Panc1 (cell line): ENCODE measurements around the gene MAP2K1. TPM values are rescaled to one million over a fixed set of nuclear protein-coding genes. Genes with fewer than 3 reads are reported as not detected.

Experiments
- ATAC-seq: fragments of 200-7000 bp; cut with Tn5 transposase; 2 replicates; pipeline ENCODE4 v1.9.1; 2020; ENCODE audit warnings: mild to moderate bottlenecking, moderate library complexity
- BruUV-seq: library from RNA; stranded (reverse); fragments of 400-500 nt; replicated peaks from 2 replicates; lab custom pipeline; 2021; lab: Mats Ljungman, UMichigan
- CTCF ChIA-PET: fragments of 300-600 bp; sonication (Branson Sonifier 250); formaldehyde crosslinking; loops from one replicate; lab custom pipeline; 2022; ENCODE audit warnings: antibody characterized with exemption; lab: Charles Lee
- POLR2A ChIA-PET: fragments of 300-600 bp; sonication (Branson Sonifier 250); formaldehyde crosslinking; loops from one replicate; lab custom pipeline; 2022; ENCODE audit warnings: antibody characterized with exemption; lab: Charles Lee
- DNase-seq: peaks from one replicate; pipeline ENCODE4 v3.0.0-alpha.2; 2010; ENCODE audit warnings: low read depth, low spot score
- H3K27ac ChIP-seq: 2 replicates; pipeline ENCODE4 v1.5.1; 2011; ENCODE audit warnings: mild to moderate bottlenecking, low read length, inconsistent platforms
- H3K27me3 ChIP-seq: fragments of 200-500 bp; sonication (Bioruptor generic); 2 replicates; pipeline ENCODE4 v1.6.0; 2014; ENCODE audit warnings: low read length, inconsistent platforms; ENCODE audit not compliant: control insufficient read depth, insufficient read depth
- H3K36me3 ChIP-seq: fragments of 200-500 bp; sonication (Bioruptor generic); 2 replicates; pipeline ENCODE4 v1.5.1; 2014; ENCODE audit warnings: inconsistent platforms, mild to moderate bottlenecking, low read length, moderate library complexity; ENCODE audit not compliant: control insufficient read depth, insufficient read depth
- H3K4me1 ChIP-seq: 2 replicates; pipeline ENCODE4 v1.5.1; 2011; ENCODE audit warnings: inconsistent platforms, mild to moderate bottlenecking, low read length, moderate library complexity; ENCODE audit not compliant: control insufficient read depth, insufficient read depth
- H3K4me3 ChIP-seq, 2 experiments: 2 replicates each; pipeline ENCODE4 v1.5.1; 2011 to 2012; ENCODE audit warnings: low read depth in 2 of 2, low read length in 2 of 2, mild to moderate bottlenecking in 2 of 2, inconsistent platforms in 1 of 2, moderate library complexity in 1 of 2
- H3K9me3 ChIP-seq: fragments of 200-500 bp; sonication (Bioruptor generic); 2 replicates; pipeline ENCODE4 v1.5.1; 2014; ENCODE audit warnings: low read depth, mild to moderate bottlenecking, inconsistent platforms, low read length, moderate library complexity; ENCODE audit not compliant: control insufficient read depth, insufficient read depth
- POLR2AphosphoS5 ChIP-seq: IDR thresholded peaks from 2 replicates; pipeline ENCODE4 v1.6.1; 2012; ENCODE audit warnings: mild to moderate bottlenecking, low read depth, low read length, moderate library complexity
- REST ChIP-seq, 2 experiments: IDR thresholded peaks; 2 replicates each; pipeline ENCODE4 v1.6.1; 2011 to 2012; ENCODE audit warnings: low read depth in 2 of 2, control low read depth in 1 of 2, low read length in 1 of 2, mild to moderate bottlenecking in 1 of 2, moderate library complexity in 1 of 2; ENCODE audit not compliant: insufficient read depth in 1 of 2
- SIN3A ChIP-seq: IDR thresholded peaks from 2 replicates; pipeline ENCODE4 v1.6.1; 2012; ENCODE audit warnings: low read depth, mild to moderate bottlenecking, low read length, moderate library complexity, borderline replicate concordance; ENCODE audit not compliant: insufficient read depth
- TCF7L2 ChIP-seq: IDR thresholded peaks from 2 replicates; pipeline ENCODE4 v1.6.1; 2011; ENCODE audit warnings: mild to moderate bottlenecking, low read depth, low read length, inconsistent platforms
- in situ Hi-C: cut with HindIII; loops from 2 replicates; pipeline ENCODE4 v1.10.0; 2016; ENCODE audit warnings: low sequenced_read_pairs, low pct_unique_long_range_greater_than_20kb
- intact Hi-C: fragments of 100-400 bp; cut with micrococcal nuclease; formaldehyde crosslinking; loops from one replicate; pipeline ENCODE4 v1.10.0; 2022; ENCODE audit not compliant: unreplicated experiment
- total RNA-seq: library from RNA; stranded (reverse); gene quantifications from one replicate; pipeline ENCODE4 v1.2.1, GENCODE V29; 2021; ENCODE audit not compliant: unreplicated experiment
- TF ChIP-seq, protein P1 (sequence below): fragments of 450-650 bp; IDR thresholded peaks from 2 replicates; pipeline ENCODE4 v1.5.1; 2017; ENCODE audit warnings: mild to moderate bottlenecking

Gene MAP2K1
- total RNA-seq, 1 experiment from 2014 or later, result 67.9 TPM

DNA sequence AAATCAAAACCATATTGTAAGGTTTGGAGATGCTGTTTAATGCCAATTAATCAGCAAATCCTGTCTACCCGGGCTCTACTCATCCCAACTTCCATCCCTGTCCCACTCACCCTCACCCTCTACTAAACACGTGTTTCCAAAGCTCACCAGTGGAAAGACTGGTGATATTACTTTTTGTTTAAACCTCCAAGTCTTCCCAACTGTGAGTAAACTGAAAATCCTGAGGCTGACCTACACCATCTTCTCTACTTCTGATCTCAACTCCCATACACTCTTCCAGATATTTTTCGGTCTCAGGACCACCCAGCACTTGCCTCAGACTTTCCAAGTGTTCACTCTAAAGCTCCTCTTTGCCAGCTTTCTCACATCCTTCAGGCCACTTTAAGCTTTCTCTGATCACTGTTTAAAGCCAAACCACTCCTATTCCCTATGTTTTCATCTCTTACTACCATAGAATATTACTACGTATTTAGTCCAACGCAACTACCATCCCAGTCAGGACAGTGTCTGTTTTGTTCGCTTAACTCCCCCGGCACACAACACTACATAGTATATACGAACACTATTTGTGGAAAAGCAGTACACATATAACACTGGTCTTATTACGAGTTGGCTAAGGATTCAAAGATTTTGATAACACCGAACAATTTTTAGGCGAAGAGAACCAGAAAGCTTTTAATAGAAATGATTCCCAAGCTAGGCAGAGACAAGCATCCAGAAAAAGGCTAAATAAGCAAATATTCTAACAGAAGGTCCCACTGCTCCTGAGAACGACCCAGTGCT lies 117.3 kb downstream of the MAP2K1 start:
- Histone ChIP-seq H3K4me1 (peaks cover 40% of the 10 kb centered on the region), H3K27me3 (no peaks in the 10 kb centered on the region), H3K4me3 (peak overlapping the region; percentile 100), H3K36me3 (peaks cover 58% of the 10 kb centered on the region), H3K27ac (peak overlapping the region; percentile 100), H3K9me3 (no peaks in the 10 kb centered on the region)
- no peak for ATAC-seq
- TF ChIP-seq SIN3A (no peak), REST (IDR thresholded peaks at IDR 0.05; ENCODE audit: insufficient read depth in 1 of 2, low read depth in 2 of 2, low read length in 1 of 2) (no peak), POLR2AphosphoS5 (0 out of 2 replicates have a peak, but pooled peaks have one; percentile 6), TCF7L2 (no peak)
- TF ChIP-seq, protein P1, sequence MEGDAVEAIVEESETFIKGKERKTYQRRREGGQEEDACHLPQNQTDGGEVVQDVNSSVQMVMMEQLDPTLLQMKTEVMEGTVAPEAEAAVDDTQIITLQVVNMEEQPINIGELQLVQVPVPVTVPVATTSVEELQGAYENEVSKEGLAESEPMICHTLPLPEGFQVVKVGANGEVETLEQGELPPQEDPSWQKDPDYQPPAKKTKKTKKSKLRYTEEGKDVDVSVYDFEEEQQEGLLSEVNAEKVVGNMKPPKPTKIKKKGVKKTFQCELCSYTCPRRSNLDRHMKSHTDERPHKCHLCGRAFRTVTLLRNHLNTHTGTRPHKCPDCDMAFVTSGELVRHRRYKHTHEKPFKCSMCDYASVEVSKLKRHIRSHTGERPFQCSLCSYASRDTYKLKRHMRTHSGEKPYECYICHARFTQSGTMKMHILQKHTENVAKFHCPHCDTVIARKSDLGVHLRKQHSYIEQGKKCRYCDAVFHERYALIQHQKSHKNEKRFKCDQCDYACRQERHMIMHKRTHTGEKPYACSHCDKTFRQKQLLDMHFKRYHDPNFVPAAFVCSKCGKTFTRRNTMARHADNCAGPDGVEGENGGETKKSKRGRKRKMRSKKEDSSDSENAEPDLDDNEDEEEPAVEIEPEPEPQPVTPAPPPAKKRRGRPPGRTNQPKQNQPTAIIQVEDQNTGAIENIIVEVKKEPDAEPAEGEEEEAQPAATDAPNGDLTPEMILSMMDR, result no peak
- ChIA-PET CTCF (no interaction called here), POLR2A (no interaction called here)
- intact Hi-C loops (no loop called here), in situ Hi-C loops (no loop called here)
- no peak for DNase-seq
- TSS peak; percentile 82 for BruUV-seq

- H3K36me3 ChIP-seq, result peaks cover 58% of the 10 kb centered on the region
- peak; percentile 92 for ATAC-seq
- peaks cover 32% of the 10 kb centered on the region for H3K4me1 ChIP-seq
- BruUV-seq, result no TSS peak
- TF ChIP-seq REST (IDR thresholded peaks at IDR 0.05; ENCODE audit: insufficient read depth in 1 of 2, low read depth in 2 of 2, low read length in 1 of 2), result peak in 1 of 2 experiments; percentile 17; a peak in 2 of 4 replicates
- TF ChIP-seq SIN3A, result peak; percentile 97
- TF ChIP-seq TCF7L2, result peak; percentile 53; the same call in 1 of the 2 replicates
- peak; percentile 98 for TF ChIP-seq POLR2AphosphoS5
- TF ChIP-seq, protein P1, result no peak
- peak; percentile 82 for DNase-seq
- H3K4me3 ChIP-seq, result peak within 1 kb of the TSS; percentile 100
- CTCF ChIA-PET, result interaction anchor here (1.0 kb wide), 1 partner anchor 62 kb away, joined by 3 read pairs; no protein-coding TSS in a partner anchor
- H3K27me3 ChIP-seq, result no peaks in the 10 kb centered on the region
- intact Hi-C loops (no loop called here), in situ Hi-C loops (no loop called here)
- H3K27ac ChIP-seq, result peak within 1 kb of the TSS; percentile 100
- POLR2A ChIA-PET, result interaction anchor here (0.5 to 0.6 kb wide), 2 partner anchors 121 to 591 kb away, joined by 3 to 4 read pairs; no protein-coding TSS in a partner anchor
- no peaks in the 10 kb centered on the region for H3K9me3 ChIP-seq
These were observed 118.1 kb downstream of the MAP2K1 start, which contains the start of the genes RPL4 and ZWILCH for GRCh38 chr15:66504563-66505429. Gene RPL4, minus strand, starts transcription at chr15:66504855. Its CDS starts 65 bp downstream, at chr15:66504790. Gene ZWILCH, plus strand, starts transcription at chr15:66505326. Its CDS starts 13 bp downstream, at chr15:66505339.
